ENCODE results near the gene CFAP45. TPM values are rescaled to one million over a fixed set of nuclear protein-coding genes. Genes with fewer than 3 reads are reported as not detected.

The CFAP45 gene
- total RNA-seq, 6 experiments from 2014 or later: not detected

DNA sequence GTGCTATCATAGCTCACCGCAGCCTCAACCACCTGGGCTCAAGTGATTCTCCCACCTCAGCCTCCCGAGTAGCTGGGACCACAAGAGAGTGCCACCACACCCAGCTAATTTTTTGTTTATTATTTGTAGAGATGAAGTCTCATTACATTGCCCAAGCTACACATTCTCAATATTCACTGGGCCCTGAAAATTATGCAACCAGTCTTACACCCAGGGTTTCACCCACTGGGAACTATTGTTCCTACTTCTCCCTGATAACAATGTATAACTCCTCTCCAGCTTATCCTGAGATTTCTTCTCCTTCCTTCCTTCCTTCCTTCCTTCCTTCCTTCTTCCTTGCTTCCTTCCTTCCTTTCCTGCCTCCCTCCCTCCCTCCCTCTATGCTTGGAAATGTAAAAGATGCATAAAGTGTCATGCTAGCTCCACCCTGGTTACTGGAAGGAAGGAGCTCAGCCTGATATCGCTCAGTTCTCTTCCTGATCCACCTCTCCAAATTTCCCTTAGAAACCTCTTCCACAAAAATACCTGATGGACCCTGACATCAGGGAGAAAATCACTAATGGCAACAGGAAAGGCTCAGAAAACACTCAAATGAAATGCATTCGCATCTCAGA lies 26.3 kb downstream of the CFAP45 start:
- no peaks in the 10 kb centered on the region for H3K36me3 ChIP-seq
- H3K4me1 ChIP-seq: peaks cover 0 to 3% (median 0%) of the 10 kb centered on the region in 4 donors
- TF ChIP-seq, protein P1, sequence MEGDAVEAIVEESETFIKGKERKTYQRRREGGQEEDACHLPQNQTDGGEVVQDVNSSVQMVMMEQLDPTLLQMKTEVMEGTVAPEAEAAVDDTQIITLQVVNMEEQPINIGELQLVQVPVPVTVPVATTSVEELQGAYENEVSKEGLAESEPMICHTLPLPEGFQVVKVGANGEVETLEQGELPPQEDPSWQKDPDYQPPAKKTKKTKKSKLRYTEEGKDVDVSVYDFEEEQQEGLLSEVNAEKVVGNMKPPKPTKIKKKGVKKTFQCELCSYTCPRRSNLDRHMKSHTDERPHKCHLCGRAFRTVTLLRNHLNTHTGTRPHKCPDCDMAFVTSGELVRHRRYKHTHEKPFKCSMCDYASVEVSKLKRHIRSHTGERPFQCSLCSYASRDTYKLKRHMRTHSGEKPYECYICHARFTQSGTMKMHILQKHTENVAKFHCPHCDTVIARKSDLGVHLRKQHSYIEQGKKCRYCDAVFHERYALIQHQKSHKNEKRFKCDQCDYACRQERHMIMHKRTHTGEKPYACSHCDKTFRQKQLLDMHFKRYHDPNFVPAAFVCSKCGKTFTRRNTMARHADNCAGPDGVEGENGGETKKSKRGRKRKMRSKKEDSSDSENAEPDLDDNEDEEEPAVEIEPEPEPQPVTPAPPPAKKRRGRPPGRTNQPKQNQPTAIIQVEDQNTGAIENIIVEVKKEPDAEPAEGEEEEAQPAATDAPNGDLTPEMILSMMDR (IDR thresholded peaks at IDR 0.05): no peak
- no peak for TF ChIP-seq POLR2A (IDR thresholded peaks at IDR 0.05)
- DNase-seq: no peak
- no peak overlapping the region for H3K27ac ChIP-seq
- no peak for ATAC-seq
- intact Hi-C loops (cut with DNase I): no loop called here
- no peaks in the 10 kb centered on the region for H3K9me3 ChIP-seq
- 73% methylated on average over 4 of the region's 4 CpGs for WGBS (ENCODE audit: insufficient coverage, low coverage, low lambda C conversion rate, missing lambda C conversion rate)
- no peak overlapping the region for H3K4me3 ChIP-seq
- no peaks in the 10 kb centered on the region for H3K27me3 ChIP-seq

DNA sequence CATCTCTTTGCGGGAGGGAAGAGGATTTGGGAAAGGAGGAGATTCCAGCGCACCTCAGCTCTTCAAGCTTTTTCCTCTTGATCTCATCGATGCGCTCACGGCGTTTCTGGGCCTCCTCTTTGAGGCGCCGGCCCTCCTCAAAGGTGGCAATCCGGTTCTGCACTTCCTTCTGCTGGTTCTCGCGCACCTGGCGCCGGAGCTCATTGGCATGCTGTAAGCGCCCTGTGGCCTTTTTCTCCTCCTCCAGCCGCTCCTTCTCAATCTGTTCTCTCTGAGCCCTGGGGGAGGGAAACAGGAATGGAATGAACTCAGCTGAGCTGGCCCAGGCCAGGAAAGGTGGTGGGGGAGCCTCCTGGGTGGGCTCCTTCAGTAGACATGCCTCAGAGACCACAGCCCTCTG lies 27.1 kb downstream of the CFAP45 start:
- Histone ChIP-seq H3K27me3 (no peaks in the 10 kb centered on the region), H3K4me1 (peaks cover 0 to 10% (median 3%) of the 10 kb centered on the region in 4 donors), H3K36me3 (no peaks in the 10 kb centered on the region), H3K9me3 (no peaks in the 10 kb centered on the region), H3K4me3 (no peak overlapping the region), H3K27ac (no peak overlapping the region)
- DNase-seq: no peak
- 38% methylated on average over 5 of the region's 15 CpGs for WGBS (ENCODE audit: insufficient coverage, low coverage, low lambda C conversion rate, missing lambda C conversion rate)
- TF ChIP-seq POLR2A (IDR thresholded peaks at IDR 0.05): no peak
- TF ChIP-seq, protein P1 (IDR thresholded peaks at IDR 0.05): no peak
- intact Hi-C loops (cut with DNase I): no loop called here
- no peak for ATAC-seq

DNA sequence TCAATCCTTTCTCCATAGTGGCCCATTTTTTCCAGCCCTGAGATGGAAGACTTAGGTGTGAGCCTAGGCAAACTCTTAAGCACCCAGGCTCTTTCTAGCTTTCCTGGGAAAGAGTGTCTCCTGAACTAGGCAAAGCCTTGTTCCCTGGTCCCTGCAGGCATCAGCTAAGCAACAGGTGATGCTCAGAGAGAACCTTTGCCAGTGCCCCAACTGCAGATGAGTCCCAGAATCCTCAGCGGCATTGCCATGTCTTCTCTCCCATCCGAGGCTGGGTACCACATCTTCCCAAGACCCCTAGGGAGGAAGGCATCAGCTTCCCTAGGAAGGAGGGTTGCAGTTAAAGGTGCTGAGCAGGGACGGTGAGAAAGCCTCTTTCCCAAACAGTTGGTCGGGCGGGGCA lies 29.3 kb downstream of the CFAP45 start:
- Histone ChIP-seq H3K27ac (no peak overlapping the region), H3K36me3 (no peaks in the 10 kb centered on the region), H3K4me1 (peaks cover 0 to 13% (median 5%) of the 10 kb centered on the region in 4 donors), H3K9me3 (no peaks in the 10 kb centered on the region), H3K4me3 (no peak overlapping the region), H3K27me3 (no peaks in the 10 kb centered on the region)
- DNase-seq (no peak), ATAC-seq (no peak)
- TF ChIP-seq POLR2A (IDR thresholded peaks at IDR 0.05): no peak
- TF ChIP-seq, protein P1 (IDR thresholded peaks at IDR 0.05): no peak
- intact Hi-C loops (cut with DNase I): no loop called here
- 79% methylated on average over 3 of the region's 5 CpGs for WGBS (ENCODE audit: insufficient coverage, low coverage, low lambda C conversion rate, missing lambda C conversion rate)

DNA sequence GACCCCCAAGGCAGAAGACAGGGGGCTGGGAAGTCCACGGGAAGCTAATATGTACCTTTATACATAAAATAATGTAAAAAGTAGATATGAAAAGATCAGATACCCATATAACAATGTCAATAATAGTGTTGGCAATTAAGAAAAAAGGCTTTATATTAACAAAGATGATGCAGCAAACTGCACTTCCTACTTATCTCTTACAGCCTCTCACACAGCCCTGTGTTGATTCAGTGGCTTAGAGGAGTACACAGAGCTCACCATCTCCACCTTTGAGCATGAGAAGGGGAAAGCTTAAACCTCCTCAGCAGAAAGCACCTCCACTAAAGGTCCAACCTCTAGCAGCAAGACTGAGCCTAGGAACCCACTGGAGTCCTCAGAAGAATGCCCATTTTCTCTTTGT lies 30.4 kb downstream of the CFAP45 start:
- H3K27ac ChIP-seq: no peak overlapping the region
- no peaks in the 10 kb centered on the region for H3K9me3 ChIP-seq
- H3K36me3 ChIP-seq: no peaks in the 10 kb centered on the region
- WGBS (ENCODE audit: insufficient coverage, low coverage, low lambda C conversion rate, missing lambda C conversion rate): 29% methylated on average over 1 of the region's 1 CpG
- TF ChIP-seq, protein P1 (IDR thresholded peaks at IDR 0.05): no peak
- TF ChIP-seq POLR2A (IDR thresholded peaks at IDR 0.05): no peak
- peaks cover 0 to 13% (median 5%) of the 10 kb centered on the region in 4 donors for H3K4me1 ChIP-seq
- no peaks in the 10 kb centered on the region for H3K27me3 ChIP-seq
- DNase-seq (no peak), ATAC-seq (no peak)
- H3K4me3 ChIP-seq: no peak overlapping the region
- intact Hi-C loops (cut with DNase I): no loop called here

All from right lobe of liver (tissue), 6 donors.